HepG2 (cell line): Measurements from ENCODE around the gene SLC22A4. TPM values are rescaled to one million over a fixed set of nuclear protein-coding genes. Genes with fewer than 3 reads are reported as not detected.
A peak's percentile ranks its signal among the peaks of the same experiment; 100 is the strongest.

Experiments used
- ATAC-seq: fragments of 200-7000 bp; cut with Tn5 transposase; 3 replicates; pipeline ENCODE4 v1.9.1; 2020; ENCODE audit warnings: mild to moderate bottlenecking, moderate library complexity
- BruUV-seq: library from RNA; stranded (reverse); fragments of 400-500 nt; replicated peaks from 2 replicates; lab custom pipeline; 2021; lab: Mats Ljungman, UMichigan
- CTCF ChIA-PET: fragments of 300-600 bp; formaldehyde crosslinking; extraction: SDS; loops from one replicate; lab custom pipeline; 2021; ENCODE audit warnings: low total read pairs, inconsistent platforms, low intra/inter-chr PET ratio; lab: Yijun Ruan, JAX
- POLR2A ChIA-PET: fragments of 350-600 bp; sonication (Branson Sonifier 250); formaldehyde crosslinking; loops from one replicate; lab custom pipeline; 2020; ENCODE audit warnings: antibody characterized with exemption, inconsistent platforms; lab: Yijun Ruan, JAX
- DNase-seq: peaks from one replicate; pipeline ENCODE4 v3.0.0-alpha.2; 2015; ENCODE audit warnings: low spot score
- FAIRE-seq: peaks from 3 replicates; lab custom pipeline; 2011; peaks lifted over from hg19 to GRCh38; lab: Jason Lieb, UNC
- H2AFZ ChIP-seq: one replicate; pipeline ENCODE4 v1.6.1; 2011; ENCODE audit warnings: low read length, inconsistent platforms
- H3K27ac ChIP-seq: fragments of 300-600 bp; 3 replicates; pipeline ENCODE4 v1.8.0; 2011; ENCODE audit warnings: mixed run types, mild to moderate bottlenecking, mixed read lengths, low read length, inconsistent platforms; ENCODE audit not compliant: insufficient read depth; ENCODE audit errors: extremely low read length
- H3K27me3 ChIP-seq, 2 experiments: fragments of 200-600 bp in 1 of 2; 2 replicates in 1 of 2; 3 replicates in 1 of 2; pipeline versions ENCODE4 v1.6.0 to v1.8.0; 2011; ENCODE audit warnings: low read length in 2 of 2, mild to moderate bottlenecking in 2 of 2, moderate library complexity in 2 of 2, inconsistent platforms in 1 of 2; ENCODE audit not compliant: insufficient read depth in 2 of 2, control insufficient read depth in 1 of 2
- H3K36me3 ChIP-seq, 2 experiments: fragments of 200-600 bp in 1 of 2; replicated peaks in 1 of 2; 2 replicates in 1 of 2; 3 replicates in 1 of 2; pipeline versions ENCODE4 v1.5.1 to v1.8.0; 2011; ENCODE audit warnings: low read length in 2 of 2, inconsistent platforms in 1 of 2; ENCODE audit not compliant: insufficient read depth in 2 of 2, control insufficient read depth in 1 of 2
- H3K4me1 ChIP-seq: 2 replicates; pipeline ENCODE4 v1.5.1; 2012; ENCODE audit warnings: low read length, inconsistent platforms; ENCODE audit not compliant: insufficient read depth
- H3K4me2 ChIP-seq: 2 replicates; pipeline ENCODE4 v1.6.0; 2011; ENCODE audit warnings: low read depth, low read length, inconsistent platforms
- H3K4me3 ChIP-seq, 3 experiments: fragments of 200-600 bp in 1 of 3; sonication (generic), shearing (Covaris generic) in 1 of 3; replicated peaks in 1 of 3; 2 replicates each; pipeline ENCODE4 v1.5.1; 2011 to 2016; ENCODE audit warnings: low read length in 3 of 3, inconsistent platforms in 2 of 3, low read depth in 2 of 3, mild to moderate bottlenecking in 2 of 3, control low read depth in 1 of 3, mixed read lengths in 1 of 3; ENCODE audit not compliant: insufficient read depth in 1 of 3
- H3K79me2 ChIP-seq: one replicate; pipeline ENCODE4 v1.6.1; 2011; ENCODE audit warnings: low read length, inconsistent platforms; ENCODE audit not compliant: insufficient read depth
- H3K9ac ChIP-seq: 2 replicates; pipeline ENCODE4 v1.6.0; 2011; ENCODE audit warnings: mild to moderate bottlenecking, low read depth, low read length, inconsistent platforms; ENCODE audit not compliant: insufficient read depth
- H3K9me3 ChIP-seq: 2 replicates; pipeline ENCODE4 v1.5.1; 2012; ENCODE audit warnings: mild to moderate bottlenecking, low read length
- H4K20me1 ChIP-seq: 2 replicates; pipeline ENCODE4 v1.6.0; 2011; ENCODE audit warnings: inconsistent platforms, mild to moderate bottlenecking, low read length, moderate library complexity; ENCODE audit not compliant: insufficient read depth
- AHR ChIP-seq: IDR thresholded peaks from 2 replicates; pipeline ENCODE4 v1.6.1; 2018; ENCODE audit warnings: missing genetic modification reagents, missing compliant biosample characterization
- DZIP1 ChIP-seq: sonication (generic); formaldehyde crosslinking; IDR thresholded peaks from 2 replicates; pipeline ENCODE4 v1.5.0; 2020; ENCODE audit warnings: mild to moderate bottlenecking, missing genetic modification reagents
- FOXC1 ChIP-seq: sonication (generic); formaldehyde crosslinking; IDR thresholded peaks from 2 replicates; pipeline ENCODE4 v1.8.0; 2022; ENCODE audit warnings: mild to moderate bottlenecking, missing genetic modification reagents, borderline replicate concordance
- GFI1 ChIP-seq: sonication (generic); formaldehyde crosslinking; IDR thresholded peaks from 2 replicates; pipeline ENCODE4 v1.5.0; 2020; ENCODE audit warnings: missing genetic modification reagents, mild to moderate bottlenecking, borderline replicate concordance
- HNF4A ChIP-seq: sonication (generic); formaldehyde crosslinking; IDR thresholded peaks from 2 replicates; pipeline ENCODE4 v1.4.0; 2020; ENCODE audit warnings: missing genetic modification reagents
- HNF4G ChIP-seq, 2 experiments: sonication (generic) in 1 of 2; formaldehyde crosslinking in 1 of 2; IDR thresholded peaks; 2 replicates each; pipeline versions ENCODE4 v1.4.0 to v1.6.1; 2011 to 2020; ENCODE audit warnings: borderline replicate concordance in 2 of 2, low read depth in 2 of 2, mild to moderate bottlenecking in 2 of 2, low read length in 1 of 2, missing genetic modification reagents in 1 of 2, moderate library complexity in 1 of 2
- ISX ChIP-seq: sonication (generic); formaldehyde crosslinking; conservative IDR thresholded peaks from 2 replicates; pipeline ENCODE4 v1.5.0; 2020; ENCODE audit warnings: missing genetic modification reagents
- MIER2 ChIP-seq: IDR thresholded peaks from 2 replicates; pipeline ENCODE4 v1.6.1; 2016; ENCODE audit warnings: missing biosample characterization, missing genetic modification reagents
- TEAD2 ChIP-seq: sonication (generic); formaldehyde crosslinking; IDR thresholded peaks from 2 replicates; pipeline ENCODE4 v1.9.0; 2021; ENCODE audit warnings: missing genetic modification reagents
- ZNF160 ChIP-seq: sonication (generic); formaldehyde crosslinking; IDR thresholded peaks from 2 replicates; pipeline ENCODE4 v1.8.0; 2022; ENCODE audit warnings: mild to moderate bottlenecking, inconsistent platforms, missing genetic modification reagents
- ZNF337 ChIP-seq: sonication (generic); formaldehyde crosslinking; IDR thresholded peaks from 2 replicates; pipeline ENCODE4 v1.5.1; 2020; ENCODE audit warnings: missing genetic modification reagents, low read depth, mild to moderate bottlenecking, borderline replicate concordance
- ZNF496 ChIP-seq: sonication (generic); formaldehyde crosslinking; IDR thresholded peaks from 2 replicates; pipeline ENCODE4 v1.8.1; 2023; ENCODE audit warnings: mild to moderate bottlenecking, moderate library complexity, missing genetic modification reagents; ENCODE audit not compliant: insufficient replicate concordance
- ZNF549 ChIP-seq: sonication (generic); formaldehyde crosslinking; IDR thresholded peaks from 2 replicates; pipeline ENCODE4 v1.5.0; 2020; ENCODE audit warnings: missing genetic modification reagents
- ZSCAN25 ChIP-seq: sonication (generic); formaldehyde crosslinking; IDR thresholded peaks from 2 replicates; pipeline ENCODE4 v1.8.0; 2022; ENCODE audit warnings: mild to moderate bottlenecking, missing genetic modification reagents
- WGBS: methylation state at CpG from one replicate; pipeline ENCODE4 v1.1.6; 2017; ENCODE audit warnings: low lambda C conversion rate; 5-methylcytosine and 5-hydroxymethylcytosine counted together
- in situ Hi-C: cut with HindIII; loops from 2 replicates; pipeline ENCODE4 v1.10.0; 2017; ENCODE audit warnings: low pct_unique_long_range_greater_than_20kb; ENCODE audit not compliant: extremely low pct_ligation_motif_present
- intact Hi-C: fragments of 100-400 bp; cut with micrococcal nuclease; formaldehyde crosslinking; loops from one replicate; pipeline ENCODE4 v1.10.0; 2022; ENCODE audit not compliant: unreplicated experiment
- polyA plus RNA-seq, 8 experiments: library from polyadenylated mRNA; depleted of rRNA in 3 of 8; stranded (reverse) in 7 of 8; unstranded in 1 of 8; fragments of >200 nt; fragmentation: Illumina TruSeq in 4 of 8; extraction: Trizol in 4 of 8; gene quantifications; 2 replicates each; pipeline versions ENCODE4 v1.2.1 to v1.2.3, GENCODE V29; 2011 to 2016; ENCODE audit warnings: low read depth in 4 of 8, missing spikeins in 1 of 8, mixed read lengths in 1 of 8; ENCODE audit not compliant: insufficient read depth in 1 of 8
- total RNA-seq, 5 experiments: library from RNA; depleted of rRNA; stranded (reverse); fragments of >200 nt; fragmentation: Illumina TruSeq; extraction: Trizol; gene quantifications; 2 replicates each; pipeline ENCODE4 v1.2.3, GENCODE V29; 2016; ENCODE audit warnings: low read depth in 1 of 5
- TF ChIP-seq, protein P1 (sequence below): sonication (generic); formaldehyde crosslinking; IDR thresholded peaks from 2 replicates; pipeline ENCODE4 v1.5.1; 2020; ENCODE audit warnings: mild to moderate bottlenecking, moderate library complexity, missing genetic modification reagents

The SLC22A4 gene
- total and polyA plus RNA-seq, 2 of the 13 experiments (the other 11 are each of a cell fraction or from before 2014, with no cell fraction given) = 0.33 to 0.62 TPM

DNA sequence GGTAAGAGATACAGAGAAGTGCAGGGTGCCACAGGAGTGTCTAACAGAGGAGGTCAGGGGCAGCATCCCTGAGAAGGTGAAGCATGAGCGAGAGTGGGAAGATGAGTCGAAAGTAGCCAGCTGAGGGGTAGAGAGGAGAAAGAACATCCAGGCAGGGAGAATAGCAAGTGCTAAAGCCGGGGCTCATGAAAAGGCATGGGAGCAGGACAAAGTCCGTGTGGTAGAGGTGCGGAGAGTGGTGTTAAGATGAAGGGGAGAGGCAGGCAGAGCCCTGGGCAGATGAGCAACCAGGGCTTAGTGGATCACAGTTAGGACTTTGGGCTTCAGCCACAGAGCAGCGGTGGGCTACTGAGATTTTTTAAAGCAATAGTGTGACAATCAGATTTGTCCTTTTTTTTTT, 85.9 kb downstream of the SLC22A4 start:
- Histone ChIP-seq H3K9ac (no peak overlapping the region), H4K20me1 (no peaks in the 10 kb centered on the region), H3K4me3 (no peak overlapping the region), H3K36me3 (peaks cover 2 to 15% of the 10 kb centered on the region in 2 experiments; a peak in 3 of 5 replicates), H3K4me2 (no peak overlapping the region; the same call in 1 of the 2 replicates), H2AFZ (no peak overlapping the region), H3K27ac (peak overlapping the region; percentile 21), H3K79me2 (no peaks in the 10 kb centered on the region), H3K4me1 (peaks cover 31% of the 10 kb centered on the region), H3K27me3 (no peaks in the 10 kb centered on the region), H3K9me3 (no peaks in the 10 kb centered on the region)
- ChIA-PET CTCF (no interaction called here), POLR2A (no interaction called here)
- TF ChIP-seq HNF4A (peak; percentile 65), ZNF549 (CRISPR knock-in tag) (no peak), GFI1 (peak; percentile 40; the same call in 1 of the 2 replicates), TEAD2 (CRISPR knock-in tag) (no peak), ZNF496 (no peak), HNF4G (IDR thresholded peaks at IDR 0.05; ENCODE audit: borderline replicate concordance, low read depth, low read length) (0 out of 2 replicates have a peak, but pooled peaks have one; percentile 28), HNF4G (CRISPR knock-in tag; IDR thresholded peaks at IDR 0.05; ENCODE audit: borderline replicate concordance, low read depth) (no peak), MIER2 (CRISPR knock-in tag) (no peak), ZNF337 (CRISPR knock-in tag) (no peak), ZSCAN25 (CRISPR knock-in tag) (peak; percentile 99)
- in situ Hi-C loops = loop anchor here (10.0 to 25.0 kb wide), 2 partner anchors 115 to 282 kb away; partner anchors contain the start of genes IL13, IL4 and IRF1
- DNase-seq (no peak), FAIRE-seq (no peak), ATAC-seq (peak; percentile 50)
- 50% methylated on average over 6 of the region's 6 CpGs for WGBS
- intact Hi-C loops = no loop called here
- no TSS peak for BruUV-seq

DNA sequence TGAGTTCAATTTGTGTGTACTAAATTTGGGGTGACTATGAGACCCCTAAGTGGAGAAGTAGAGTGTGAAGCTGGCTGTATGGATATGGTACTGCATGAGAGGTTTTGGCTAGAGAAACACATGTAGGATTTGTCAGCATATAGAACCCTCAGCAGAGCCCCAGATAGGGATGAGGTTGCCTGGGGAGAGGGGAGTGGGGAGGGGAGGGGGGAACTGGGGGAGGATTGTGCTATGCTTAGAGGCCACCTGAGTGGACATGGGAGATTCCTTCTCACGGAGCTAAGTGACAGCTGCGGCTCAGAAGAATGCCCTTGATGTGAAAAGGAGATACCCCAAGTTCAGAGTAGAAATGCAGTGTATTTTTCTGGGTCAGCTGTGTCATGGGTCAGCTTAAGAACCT, 86.5 kb downstream of the SLC22A4 start:
- intact Hi-C loops (no loop called here), in situ Hi-C loops (loop anchor here (10.0 to 25.0 kb wide), 2 partner anchors 114 to 282 kb away; partner anchors contain the start of genes IL13, IL4 and IRF1)
- Histone ChIP-seq H3K9me3 (no peaks in the 10 kb centered on the region), H3K9ac (no peak overlapping the region), H3K27me3 (no peaks in the 10 kb centered on the region), H3K4me2 (no peak overlapping the region), H2AFZ (no peak overlapping the region), H3K4me1 (peaks cover 30% of the 10 kb centered on the region), H4K20me1 (no peaks in the 10 kb centered on the region), H3K4me3 (no peak overlapping the region), H3K27ac (no peak overlapping the region), H3K36me3 (peaks cover 2 to 15% of the 10 kb centered on the region in 2 experiments; a peak in 3 of 5 replicates), H3K79me2 (no peaks in the 10 kb centered on the region)
- no peak for ATAC-seq
- ChIA-PET POLR2A (interaction anchor here (1.6 kb wide), 1 partner anchor 115 kb away, joined by 4 read pairs; no protein-coding TSS in a partner anchor), CTCF (no interaction called here)
- DNase-seq = no peak
- no peak for FAIRE-seq
- 97% methylated on average over 2 of the region's 2 CpGs for WGBS
- no TSS peak for BruUV-seq
- TF ChIP-seq ISX (no peak), AHR (no peak), ZNF160 (no peak), DZIP1 (no peak), FOXC1 (CRISPR knock-in tag) (no peak)
- TF ChIP-seq, protein P1, sequence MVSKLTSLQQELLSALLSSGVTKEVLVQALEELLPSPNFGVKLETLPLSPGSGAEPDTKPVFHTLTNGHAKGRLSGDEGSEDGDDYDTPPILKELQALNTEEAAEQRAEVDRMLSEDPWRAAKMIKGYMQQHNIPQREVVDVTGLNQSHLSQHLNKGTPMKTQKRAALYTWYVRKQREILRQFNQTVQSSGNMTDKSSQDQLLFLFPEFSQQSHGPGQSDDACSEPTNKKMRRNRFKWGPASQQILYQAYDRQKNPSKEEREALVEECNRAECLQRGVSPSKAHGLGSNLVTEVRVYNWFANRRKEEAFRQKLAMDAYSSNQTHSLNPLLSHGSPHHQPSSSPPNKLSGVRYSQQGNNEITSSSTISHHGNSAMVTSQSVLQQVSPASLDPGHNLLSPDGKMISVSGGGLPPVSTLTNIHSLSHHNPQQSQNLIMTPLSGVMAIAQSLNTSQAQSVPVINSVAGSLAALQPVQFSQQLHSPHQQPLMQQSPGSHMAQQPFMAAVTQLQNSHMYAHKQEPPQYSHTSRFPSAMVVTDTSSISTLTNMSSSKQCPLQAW (CRISPR knock-in tag) = no peak
